Measurements from ENCODE around the gene MX2.

Gene MX2

GRCh38 chr21:41365377-41366107 is 3.7 kb downstream of the MX2 start:
- DNase-seq = no peak

GRCh38 chr21:41366522-41367151 is 4.8 kb downstream of the MX2 start:
- no peak for DNase-seq

- DNase-seq = no peak
Measured at GRCh38 chr21:41367301-41367944, 5.6 kb downstream of the MX2 start.

GRCh38 chr21:41367945-41368734 is 6.3 kb downstream of the MX2 start:
- no peak for DNase-seq

GRCh38 chr21:41368735-41369104 is 6.9 kb downstream of the MX2 start:
- no peak for DNase-seq

- no peak for DNase-seq
Measured at GRCh38 chr21:41369105-41369919, 7.5 kb downstream of the MX2 start.

GRCh38 chr21:41369920-41370839 is 8.4 kb downstream of the MX2 start:
- DNase-seq = no peak

- DNase-seq = no peak
Measured at GRCh38 chr21:41370840-41371684, 9.2 kb downstream of the MX2 start.

GRCh38 chr21:41371685-41372030 is 9.8 kb downstream of the MX2 start:
- no peak for DNase-seq

- DNase-seq = no peak
Measured at GRCh38 chr21:41373253-41373652, 11.4 kb downstream of the MX2 start.

- DNase-seq = no peak
Measured at GRCh38 chr21:41373763-41374162, 11.9 kb downstream of the MX2 start.

GRCh38 chr21:41374177-41374712 is 12.4 kb downstream of the MX2 start:
- no peak for DNase-seq

GRCh38 chr21:41374867-41375533 is 13.2 kb downstream of the MX2 start:
- DNase-seq = no peak

- DNase-seq = no peak
Measured at GRCh38 chr21:41375875-41376274, 14.0 kb downstream of the MX2 start.

- DNase-seq = no peak
Measured at GRCh38 chr21:41377715-41378114, 15.9 kb downstream of the MX2 start.

- no peak for DNase-seq
Measured at GRCh38 chr21:41378849-41379248, 17.0 kb downstream of the MX2 start.

- DNase-seq = no peak
Measured at GRCh38 chr21:41379901-41380300, 18.1 kb downstream of the MX2 start.

- no peak for DNase-seq
Measured at GRCh38 chr21:41381731-41382130, 19.9 kb downstream of the MX2 start.

GRCh38 chr21:41387042-41387819 is 25.4 kb downstream of the MX2 start:
- DNase-seq = no peak
